ENCODE measurements around the gene TMEM151B.
"Not testable (repeated sequence)": the region's sequence is repeated elsewhere in the genome, so short reads cannot be mapped to it uniquely, and the experiment has no call there.

The TMEM151B gene

GRCh38 chr6:44333942-44334341 lies 63.7 kb downstream of the TMEM151B start:
- DNase-seq (ENCODE audit: low read depth), result no peak

DNA sequence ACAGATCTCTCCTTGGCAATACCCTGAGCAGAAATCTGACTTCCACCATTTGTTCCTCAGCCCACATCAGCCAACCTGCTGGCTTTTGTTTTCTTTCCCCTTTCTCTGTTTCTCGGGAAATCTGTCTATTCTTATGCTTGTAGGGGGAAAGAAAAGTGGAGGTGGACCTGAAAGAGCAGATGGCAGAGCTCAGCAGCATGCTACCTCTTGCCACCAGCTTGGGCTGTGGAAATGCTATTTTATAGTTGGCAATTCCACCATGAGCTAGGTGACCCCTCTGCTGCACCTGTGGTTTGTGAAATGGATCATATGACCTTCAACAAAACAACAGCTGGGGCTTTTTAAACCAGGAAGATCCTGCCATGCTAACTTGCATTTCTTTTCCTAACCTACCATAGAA lies 65.4 kb downstream of the TMEM151B start:
- DNase-seq (ENCODE audit: low read depth), result no peak

DNA sequence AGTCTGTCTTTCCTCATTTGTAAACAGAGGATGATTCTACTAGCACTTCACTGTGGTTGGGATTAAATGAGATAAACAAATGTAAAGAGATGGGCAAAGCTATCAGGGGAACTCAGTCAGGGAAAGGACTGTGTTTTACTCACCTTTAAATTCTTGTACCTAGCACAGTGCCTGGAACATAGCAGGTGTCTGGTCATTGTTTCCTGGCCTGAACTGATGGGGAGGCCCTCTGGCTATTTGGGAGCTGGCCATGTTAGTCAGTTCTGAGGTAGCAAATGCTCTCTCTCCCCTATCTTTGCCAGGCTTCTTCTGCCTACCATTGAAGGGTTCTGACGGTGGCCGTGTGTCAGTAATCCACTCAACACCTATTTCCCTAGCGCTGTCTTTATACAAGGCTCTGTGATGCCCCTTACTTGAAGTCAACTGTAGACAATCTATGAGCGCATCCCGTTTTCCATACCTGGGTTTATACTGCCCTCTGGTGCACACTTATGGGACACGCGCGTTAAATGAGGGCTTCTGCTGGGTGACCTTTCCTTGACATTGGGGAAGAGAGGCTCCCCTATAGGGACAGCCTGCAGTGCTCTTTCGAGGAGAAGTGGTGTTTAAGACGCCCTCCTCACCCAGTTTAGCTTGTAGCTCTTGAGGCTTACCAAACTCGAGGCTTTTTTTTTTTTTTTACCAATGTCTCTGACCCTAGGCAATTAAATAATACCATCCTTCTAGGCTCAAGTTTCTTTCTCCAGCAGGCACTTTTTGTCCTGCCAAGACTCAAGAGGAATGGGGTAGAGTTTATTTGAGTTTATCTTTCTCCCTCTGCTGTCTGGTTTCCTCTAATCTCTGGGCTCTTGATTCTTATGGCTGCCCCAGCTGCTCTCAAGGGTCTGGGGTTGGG lies 68.2 kb downstream of the TMEM151B start:
- DNase-seq (ENCODE audit: low read depth), result peak; percentile 64

- no peak for DNase-seq (ENCODE audit: low read depth)
Observed at GRCh38 chr6:44339301-44339700, 69.1 kb downstream of the TMEM151B start.

GRCh38 chr6:44339763-44340625 lies 69.7 kb downstream of the TMEM151B start:
- DNase-seq (ENCODE audit: low read depth), result peak; percentile 13

- DNase-seq (ENCODE audit: low read depth), result no peak
Observed at GRCh38 chr6:44341095-44341890, 71.0 kb downstream of the TMEM151B start.

DNA sequence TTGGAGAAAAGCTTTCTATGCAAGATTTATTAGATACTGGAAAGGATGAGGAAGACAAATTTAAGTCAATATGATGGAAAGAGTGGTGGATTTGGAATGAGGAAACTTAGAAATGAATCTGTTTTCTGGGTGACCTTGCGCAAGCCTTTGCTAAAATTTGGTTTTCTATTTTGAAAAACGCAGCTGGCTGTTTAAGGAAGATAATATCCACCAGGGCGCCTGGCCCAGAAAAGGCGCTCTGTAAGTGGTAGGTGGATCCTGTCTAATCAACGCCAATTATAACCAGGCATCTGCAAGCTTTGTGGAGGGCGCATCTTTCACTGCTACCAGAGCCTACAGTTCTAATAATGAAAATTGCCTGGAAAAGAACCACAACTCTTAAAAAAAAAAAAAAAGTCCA lies 71.8 kb downstream of the TMEM151B start:
- DNase-seq (ENCODE audit: low read depth), result no peak

- DNase-seq (ENCODE audit: low read depth), result peak; percentile 3
Observed at GRCh38 chr6:44342489-44342888, 72.2 kb downstream of the TMEM151B start, which contains the start of gene SPATS1. Gene SPATS1, plus strand, starts transcription at chr6:44342650. Its CDS starts 446 bp downstream, at chr6:44343096.

- DNase-seq (ENCODE audit: low read depth), result not testable (repeated sequence)
Observed at GRCh38 chr6:44346818-44347217, 76.6 kb downstream of the TMEM151B start.

DNA sequence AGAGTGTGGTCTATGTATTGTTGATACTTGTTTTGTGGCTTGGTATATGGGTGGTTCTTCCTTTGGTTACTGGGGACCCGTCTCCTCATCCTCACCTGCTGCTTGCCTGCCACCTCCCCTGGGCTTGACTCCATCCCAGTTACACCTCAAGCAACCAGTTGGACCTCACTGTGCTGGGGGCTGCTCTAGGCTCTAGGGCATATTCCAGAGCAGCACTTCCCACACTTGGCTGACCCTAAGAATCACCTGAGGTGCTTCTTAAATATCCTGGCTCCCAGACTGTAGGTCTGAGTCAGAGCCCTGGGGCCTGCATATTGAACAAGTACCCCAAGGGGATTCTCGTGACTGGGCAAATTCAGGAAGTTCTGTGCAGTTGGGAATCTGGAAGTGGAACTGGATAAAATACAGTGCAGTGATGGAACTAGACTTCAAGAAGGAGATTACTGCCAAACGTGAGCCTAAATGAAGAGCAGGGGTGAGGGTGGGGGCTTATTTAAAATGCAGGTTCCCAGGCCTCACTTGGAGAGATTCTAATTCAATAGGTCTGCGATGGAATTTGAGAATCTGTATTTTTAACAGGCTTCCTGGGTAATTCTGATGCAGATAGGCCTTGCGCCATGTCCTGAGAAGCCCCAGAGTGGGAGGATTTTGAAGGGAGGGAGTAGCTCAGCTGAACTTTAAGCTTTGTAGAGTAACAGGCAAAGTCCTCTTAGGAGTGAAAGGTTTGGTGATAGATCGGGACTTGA lies 79.8 kb downstream of the TMEM151B start:
- no peak for DNase-seq (ENCODE audit: low read depth)

DNA sequence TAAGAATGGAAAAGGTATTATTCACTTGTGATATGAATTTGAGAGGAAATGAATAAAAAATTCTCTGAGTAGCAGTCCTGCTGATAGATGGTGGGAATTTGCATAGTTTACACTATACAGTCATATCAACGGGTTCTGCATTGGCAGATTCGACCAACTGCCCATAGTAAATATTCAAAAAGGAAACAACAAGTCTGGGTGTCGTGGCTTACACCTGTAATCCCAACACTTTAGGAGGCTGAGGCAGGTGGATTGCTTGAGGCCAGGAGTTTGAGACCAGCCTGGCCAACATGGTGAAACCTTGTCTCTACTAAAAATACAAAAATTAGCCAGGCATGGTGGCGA lies 80.4 kb downstream of the TMEM151B start:
- DNase-seq (ENCODE audit: low read depth), result not testable (repeated sequence)

- DNase-seq (ENCODE audit: low read depth), result no peak
Observed at GRCh38 chr6:44352259-44352658, 82.0 kb downstream of the TMEM151B start.

- DNase-seq (ENCODE audit: low read depth), result no peak
Observed at GRCh38 chr6:44353336-44353735, 83.1 kb downstream of the TMEM151B start.

DNA sequence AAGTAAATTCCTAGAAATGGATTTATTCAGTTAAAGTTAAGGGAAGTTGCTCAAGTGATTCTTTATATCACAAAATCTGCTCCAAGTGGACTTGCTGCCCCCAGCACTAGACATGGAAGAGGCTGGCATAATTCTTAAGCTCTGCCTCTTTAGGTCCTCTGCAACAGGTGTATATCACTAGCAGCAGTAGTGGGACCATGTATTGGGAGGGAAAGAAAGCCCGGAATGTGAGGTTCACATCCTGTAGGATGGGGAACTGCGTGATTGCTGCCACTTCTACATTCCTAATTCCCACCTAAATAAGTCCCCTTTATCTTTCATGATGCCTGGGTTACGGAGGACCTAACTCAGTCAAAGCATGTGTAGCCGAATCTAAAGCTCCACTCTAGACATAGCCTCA lies 85.4 kb downstream of the TMEM151B start:
- no peak for DNase-seq (ENCODE audit: low read depth)

DNA sequence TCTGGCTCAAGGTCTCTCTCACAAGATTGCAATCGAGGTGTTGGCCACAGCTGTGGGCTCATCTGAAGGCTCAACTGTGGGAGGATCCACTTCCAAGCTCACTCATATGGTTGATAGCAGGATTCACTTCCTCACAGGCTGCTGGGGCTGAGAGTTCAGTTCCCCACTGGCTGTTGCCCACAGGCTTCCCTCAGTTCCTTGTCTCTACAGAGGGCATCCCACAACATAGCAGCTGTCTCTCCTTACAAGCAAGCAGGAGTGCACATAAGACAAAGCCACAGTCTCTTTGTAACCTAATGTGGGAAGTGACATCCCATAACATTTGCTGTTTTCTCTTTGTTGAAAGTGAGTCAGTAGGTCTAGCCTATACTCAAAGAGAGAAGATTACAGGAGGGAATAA lies 86.2 kb downstream of the TMEM151B start:
- DNase-seq (ENCODE audit: low read depth), result no peak

All from EH (cell line).